ENCODE measurements around the gene VEZF1. TPM values are rescaled to one million over a fixed set of nuclear protein-coding genes. Genes with fewer than 3 reads are reported as not detected.

VEZF1 gene
- total and polyA plus RNA-seq, 2 donors (not counting 3 experiments of a cell fraction or from before 2014, with no cell fraction given): 27.8 to 59.0 TPM

DNA sequence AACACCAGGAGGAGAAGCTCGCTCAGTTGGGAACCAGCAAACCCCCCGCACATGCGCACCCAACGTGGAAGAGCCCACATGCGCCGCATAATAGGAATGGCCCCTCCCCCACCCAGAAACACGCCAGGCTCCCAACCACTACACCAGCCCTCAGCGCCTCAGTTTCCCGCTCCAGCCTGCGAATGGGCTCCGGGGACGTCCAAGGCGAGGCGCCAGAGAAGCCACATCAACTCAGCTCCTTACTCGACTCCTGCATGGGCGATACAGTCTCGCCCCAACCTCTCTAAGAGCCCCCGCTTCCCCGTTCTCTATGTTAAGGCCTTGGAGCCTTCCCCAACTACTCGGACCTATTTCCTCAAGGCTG lies 18.5 kb upstream of the VEZF1 start:
- POLR2A ChIA-PET: interaction anchor here (0.7 to 2.4 kb wide), 7 partner anchors 10 to 157 kb away, joined by 3 to 19 read pairs (median 4); partner anchors contain the start of genes DYNLL2, MRPS23 and VEZF1
- Histone ChIP-seq H3K4me3 (replicated peaks in 1 of 3; ENCODE audit: insufficient read depth in 1 of 3, low read depth in 1 of 3, low read length in 3 of 3) (peak overlapping the region; percentile 39 to 95 (median 85)), H4K20me1 (replicated peaks; ENCODE audit: control insufficient read depth, extremely low read depth, insufficient read depth, low read length) (peaks cover 2% of the 10 kb centered on the region), H3K27me3 (ENCODE audit: control insufficient read depth in 2 of 2, insufficient read depth in 2 of 2, low read length in 2 of 2) (no peaks in the 10 kb centered on the region), H3K9ac (replicated peaks; ENCODE audit: extremely low read depth, insufficient read depth, low read length) (peak overlapping the region; percentile 90), H3K27ac (ENCODE audit: insufficient read depth, low read depth, low read length) (peak overlapping the region; percentile 67), H3K9me3 (replicated peaks; ENCODE audit: control insufficient read depth, insufficient read depth, low read length) (no peaks in the 10 kb centered on the region), H3K4me1 (ENCODE audit: control insufficient read depth, extremely low read depth, insufficient read depth, low read length) (peaks cover 39% of the 10 kb centered on the region), H2AFZ (ENCODE audit: low read depth, low read length) (no peak overlapping the region), H3K36me3 (ENCODE audit: control insufficient read depth in 2 of 2, extremely low read depth in 1 of 2, insufficient read depth in 2 of 2, low read length in 2 of 2) (peaks cover 13 to 20% of the 10 kb centered on the region in 2 experiments), H3K79me2 (ENCODE audit: control insufficient read depth, insufficient read depth, low read length) (peaks cover 53% of the 10 kb centered on the region), H3K9me1 (replicated peaks; ENCODE audit: control insufficient read depth, extremely low read depth, insufficient read depth, low read length) (no peaks in the 10 kb centered on the region), H3K4me2 (ENCODE audit: insufficient read depth, low read length) (no peak overlapping the region)
- CTCF ChIA-PET: interaction anchor here (1.0 to 1.9 kb wide), 11 partner anchors 9 to 223 kb away, joined by 3 to 11 read pairs (median 5); partner anchors contain the start of gene DYNLL2
- TF ChIP-seq MYC (IDR thresholded peaks at IDR 0.05; ENCODE audit: low read depth, low read length): peak; percentile 85
- TF ChIP-seq, protein P1, sequence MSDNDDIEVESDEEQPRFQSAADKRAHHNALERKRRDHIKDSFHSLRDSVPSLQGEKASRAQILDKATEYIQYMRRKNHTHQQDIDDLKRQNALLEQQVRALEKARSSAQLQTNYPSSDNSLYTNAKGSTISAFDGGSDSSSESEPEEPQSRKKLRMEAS (IDR thresholded peaks at IDR 0.05; ENCODE audit: insufficient read depth, insufficient read length): peak; percentile 72
- TF ChIP-seq FOS (IDR thresholded peaks at IDR 0.05; ENCODE audit: borderline replicate concordance, insufficient read depth, low read length): no peak
- TF ChIP-seq, protein P2, sequence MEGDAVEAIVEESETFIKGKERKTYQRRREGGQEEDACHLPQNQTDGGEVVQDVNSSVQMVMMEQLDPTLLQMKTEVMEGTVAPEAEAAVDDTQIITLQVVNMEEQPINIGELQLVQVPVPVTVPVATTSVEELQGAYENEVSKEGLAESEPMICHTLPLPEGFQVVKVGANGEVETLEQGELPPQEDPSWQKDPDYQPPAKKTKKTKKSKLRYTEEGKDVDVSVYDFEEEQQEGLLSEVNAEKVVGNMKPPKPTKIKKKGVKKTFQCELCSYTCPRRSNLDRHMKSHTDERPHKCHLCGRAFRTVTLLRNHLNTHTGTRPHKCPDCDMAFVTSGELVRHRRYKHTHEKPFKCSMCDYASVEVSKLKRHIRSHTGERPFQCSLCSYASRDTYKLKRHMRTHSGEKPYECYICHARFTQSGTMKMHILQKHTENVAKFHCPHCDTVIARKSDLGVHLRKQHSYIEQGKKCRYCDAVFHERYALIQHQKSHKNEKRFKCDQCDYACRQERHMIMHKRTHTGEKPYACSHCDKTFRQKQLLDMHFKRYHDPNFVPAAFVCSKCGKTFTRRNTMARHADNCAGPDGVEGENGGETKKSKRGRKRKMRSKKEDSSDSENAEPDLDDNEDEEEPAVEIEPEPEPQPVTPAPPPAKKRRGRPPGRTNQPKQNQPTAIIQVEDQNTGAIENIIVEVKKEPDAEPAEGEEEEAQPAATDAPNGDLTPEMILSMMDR (IDR thresholded peaks at IDR 0.05; ENCODE audit: extremely low read depth in 1 of 2, insufficient read depth in 1 of 2, low read depth in 1 of 2, low read length in 2 of 2): no peak
- intact Hi-C loops (cut with micrococcal nuclease): loop anchor here (2.0 kb wide), 1 partner anchor 346 kb away; the partner anchor contains the start of gene SUPT4H1
- FAIRE-seq (no peak), DNase-seq (ENCODE audit: low read depth, low spot score) (peak; percentile 69)
- no TSS peak for BruUV-seq (replicated peaks)
- dilution Hi-C loops (cut with MboI; ENCODE audit: extremely low pct_ligation_motif_present, low sequenced_read_pairs): no loop called here

Measured in endothelial cell of umbilical vein (primary cell).